HUES64 (cell line): Measurements from ENCODE around the gene TNFAIP2.

Experiments used
- H3K27ac ChIP-seq: 2 replicates; pipeline ENCODE4 v1.7.0; 2013; ENCODE audit warnings: low read depth, low read length, inconsistent platforms
- H3K27me3 ChIP-seq: 2 replicates; pipeline ENCODE4 v1.6.1; 2013; ENCODE audit warnings: mild to moderate bottlenecking, low read length; ENCODE audit not compliant: insufficient read depth
- H3K36me3 ChIP-seq: 2 replicates; pipeline ENCODE4 v1.6.1; 2013; ENCODE audit warnings: mild to moderate bottlenecking, low read length; ENCODE audit not compliant: insufficient read depth
- H3K4me1 ChIP-seq: 2 replicates; pipeline ENCODE4 v1.6.1; 2013; ENCODE audit warnings: mild to moderate bottlenecking, low read length, moderate library complexity; ENCODE audit not compliant: insufficient read depth
- H3K4me3 ChIP-seq: 2 replicates; pipeline ENCODE4 v1.5.1; 2013; ENCODE audit warnings: mild to moderate bottlenecking, low read length, moderate library complexity
- H3K9ac ChIP-seq: 2 replicates; pipeline ENCODE4 v1.6.1; 2013; ENCODE audit warnings: mild to moderate bottlenecking, low read depth, low read length
- H3K9me3 ChIP-seq: 2 replicates; pipeline ENCODE4 v1.6.1; 2013; ENCODE audit warnings: low read depth, low read length; ENCODE audit not compliant: insufficient read depth
- WGBS: fragments of 150-250, 120-280 bp; methylation state at CpG from one replicate; pipeline ENCODE4 v1.1.7; 2013; ENCODE audit warnings: missing lambda C conversion rate; 5-methylcytosine and 5-hydroxymethylcytosine counted together

TNFAIP2 gene

GRCh38 chr14:103097244-103097993, 25.8 kb upstream of the TNFAIP2 start:
- Histone ChIP-seq H3K27ac (no peak overlapping the region), H3K9ac (no peak overlapping the region), H3K27me3 (peaks cover 11% of the 10 kb centered on the region), H3K9me3 (no peaks in the 10 kb centered on the region), H3K4me3 (no peak overlapping the region), H3K4me1 (peaks cover 7% of the 10 kb centered on the region), H3K36me3 (no peaks in the 10 kb centered on the region)
- WGBS: 90% methylated on average over 26 of the region's 26 CpGs

- H3K4me3 ChIP-seq: no peak overlapping the region
- no peaks in the 10 kb centered on the region for H3K9me3 ChIP-seq
- peaks cover 7% of the 10 kb centered on the region for H3K4me1 ChIP-seq
- H3K36me3 ChIP-seq: no peaks in the 10 kb centered on the region
- WGBS: 83% methylated on average over 31 of the region's 31 CpGs
- H3K9ac ChIP-seq: no peak overlapping the region
- peaks cover 19% of the 10 kb centered on the region for H3K27me3 ChIP-seq
- H3K27ac ChIP-seq: no peak overlapping the region
Observed at GRCh38 chr14:103097994-103098957, 25.0 kb upstream of the TNFAIP2 start.

GRCh38 chr14:103099081-103099732, 24.1 kb upstream of the TNFAIP2 start:
- H3K27ac ChIP-seq: no peak overlapping the region
- WGBS: 57% methylated on average over 12 of the region's 12 CpGs
- no peak overlapping the region for H3K4me3 ChIP-seq
- H3K27me3 ChIP-seq: peaks cover 29% of the 10 kb centered on the region
- no peaks in the 10 kb centered on the region for H3K9me3 ChIP-seq
- peaks cover 7% of the 10 kb centered on the region for H3K4me1 ChIP-seq
- H3K36me3 ChIP-seq: no peaks in the 10 kb centered on the region
- no peak overlapping the region for H3K9ac ChIP-seq

GRCh38 chr14:103099733-103100280, 23.5 kb upstream of the TNFAIP2 start:
- no peak overlapping the region for H3K27ac ChIP-seq

GRCh38 chr14:103100281-103101121, 22.8 kb upstream of the TNFAIP2 start:
- Histone ChIP-seq H3K4me1 (peaks cover 7% of the 10 kb centered on the region), H3K27ac (no peak overlapping the region), H3K9me3 (no peaks in the 10 kb centered on the region), H3K36me3 (no peaks in the 10 kb centered on the region), H3K4me3 (no peak overlapping the region), H3K27me3 (peaks cover 39% of the 10 kb centered on the region), H3K9ac (no peak overlapping the region)
- WGBS: 75% methylated on average over 25 of the region's 25 CpGs

More at GRCh38 chr14:103099733-103100280, 23.5 kb upstream of the TNFAIP2 start:
- H3K9ac ChIP-seq: no peak overlapping the region
- 92% methylated on average over 8 of the region's 8 CpGs for WGBS
- H3K9me3 ChIP-seq: no peaks in the 10 kb centered on the region
- H3K36me3 ChIP-seq: no peaks in the 10 kb centered on the region
- no peak overlapping the region for H3K4me3 ChIP-seq
- H3K4me1 ChIP-seq: peaks cover 7% of the 10 kb centered on the region
- H3K27me3 ChIP-seq: peaks cover 35% of the 10 kb centered on the region

- Histone ChIP-seq H3K36me3 (no peaks in the 10 kb centered on the region), H3K4me1 (peaks cover 7% of the 10 kb centered on the region)
Observed at GRCh38 chr14:103101257-103101962, 21.9 kb upstream of the TNFAIP2 start.

GRCh38 chr14:103101963-103102688, 21.1 kb upstream of the TNFAIP2 start:
- Histone ChIP-seq H3K4me1 (peaks cover 7% of the 10 kb centered on the region), H3K9ac (no peak overlapping the region), H3K4me3 (no peak overlapping the region), H3K27ac (no peak overlapping the region), H3K36me3 (no peaks in the 10 kb centered on the region), H3K27me3 (peaks cover 39% of the 10 kb centered on the region), H3K9me3 (no peaks in the 10 kb centered on the region)
- 96% methylated on average over 85 of the region's 85 CpGs for WGBS

More at GRCh38 chr14:103101257-103101962, 21.9 kb upstream of the TNFAIP2 start:
- Histone ChIP-seq H3K27ac (no peak overlapping the region), H3K27me3 (peaks cover 39% of the 10 kb centered on the region), H3K9ac (no peak overlapping the region), H3K9me3 (no peaks in the 10 kb centered on the region), H3K4me3 (no peak overlapping the region)
- WGBS: 93% methylated on average over 11 of the region's 11 CpGs

GRCh38 chr14:103102689-103103260, 20.5 kb upstream of the TNFAIP2 start:
- 94% methylated on average over 39 of the region's 39 CpGs for WGBS
- Histone ChIP-seq H3K9ac (no peak overlapping the region), H3K27me3 (peaks cover 39% of the 10 kb centered on the region), H3K4me1 (peaks cover 7% of the 10 kb centered on the region), H3K36me3 (no peaks in the 10 kb centered on the region), H3K4me3 (no peak overlapping the region), H3K27ac (no peak overlapping the region), H3K9me3 (no peaks in the 10 kb centered on the region)
